GM19372 (cell line): ENCODE results near the gene PDCD4.

Experiments used
- ATAC-seq: cut with Tn5 transposase; IDR thresholded peaks from one replicate; pipeline ENCODE4 v1.9.1; 2021; ENCODE audit warnings: mild to moderate bottlenecking, low read depth, moderate library complexity; ENCODE audit not compliant: unreplicated experiment

Gene PDCD4

GRCh38 chr10:110859973-110860376 is 11.8 kb upstream of the PDCD4 start:
- no peak for ATAC-seq

GRCh38 chr10:110860576-110861241 is 11.0 kb upstream of the PDCD4 start:
- ATAC-seq: peak; percentile 44

DNA sequence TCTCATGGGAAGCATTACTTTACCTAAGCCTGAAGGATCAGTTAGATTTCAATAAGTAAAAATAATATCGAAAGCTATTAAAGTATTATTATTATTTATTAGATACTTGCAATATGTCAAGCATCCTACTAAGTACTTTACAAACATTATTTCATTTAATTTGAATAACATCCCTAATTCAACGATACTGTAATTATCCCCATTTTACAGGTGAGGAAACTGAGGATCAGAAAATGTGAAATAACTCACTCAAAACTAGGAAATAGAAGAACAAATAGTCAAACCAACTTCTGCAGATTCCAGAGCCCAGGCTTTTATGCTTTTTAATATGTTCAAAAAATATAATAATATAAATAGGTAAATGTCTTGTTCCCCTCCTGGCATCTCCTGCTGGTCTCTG is 10.3 kb upstream of the PDCD4 start:
- no peak for ATAC-seq

GRCh38 chr10:110861930-110862649 is 9.6 kb upstream of the PDCD4 start:
- ATAC-seq: no peak

GRCh38 chr10:110862961-110863360 is 8.8 kb upstream of the PDCD4 start:
- ATAC-seq: no peak

GRCh38 chr10:110863361-110863760 is 8.4 kb upstream of the PDCD4 start:
- no peak for ATAC-seq

GRCh38 chr10:110863956-110864355 is 7.8 kb upstream of the PDCD4 start:
- ATAC-seq: no peak

DNA sequence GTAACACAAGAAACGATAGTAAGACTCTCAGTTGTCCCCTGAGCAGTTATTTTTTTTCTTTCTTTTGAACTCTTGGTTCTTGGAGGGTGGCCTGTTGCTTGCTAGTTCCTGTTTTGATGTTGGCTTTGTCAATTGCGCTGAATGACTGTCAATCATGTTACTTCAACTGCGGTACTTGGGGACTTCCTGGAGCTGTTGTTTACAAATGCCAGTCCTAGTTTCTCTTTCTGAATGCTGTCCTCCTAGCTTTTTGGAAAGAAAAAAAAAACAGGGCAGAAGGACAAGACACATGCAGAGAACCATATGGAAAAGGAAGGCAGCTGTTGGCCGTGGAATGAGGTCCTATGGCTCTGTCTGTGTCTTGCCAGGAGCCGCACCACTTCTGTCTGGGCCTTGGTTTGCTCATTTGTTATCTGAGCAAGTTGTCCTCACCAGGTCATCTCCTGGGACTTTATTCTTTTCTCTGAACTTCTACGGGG is 7.0 kb upstream of the PDCD4 start:
- peak; percentile 57 for ATAC-seq

- no peak for ATAC-seq
Measured at GRCh38 chr10:110865186-110865808, 6.4 kb upstream of the PDCD4 start.

DNA sequence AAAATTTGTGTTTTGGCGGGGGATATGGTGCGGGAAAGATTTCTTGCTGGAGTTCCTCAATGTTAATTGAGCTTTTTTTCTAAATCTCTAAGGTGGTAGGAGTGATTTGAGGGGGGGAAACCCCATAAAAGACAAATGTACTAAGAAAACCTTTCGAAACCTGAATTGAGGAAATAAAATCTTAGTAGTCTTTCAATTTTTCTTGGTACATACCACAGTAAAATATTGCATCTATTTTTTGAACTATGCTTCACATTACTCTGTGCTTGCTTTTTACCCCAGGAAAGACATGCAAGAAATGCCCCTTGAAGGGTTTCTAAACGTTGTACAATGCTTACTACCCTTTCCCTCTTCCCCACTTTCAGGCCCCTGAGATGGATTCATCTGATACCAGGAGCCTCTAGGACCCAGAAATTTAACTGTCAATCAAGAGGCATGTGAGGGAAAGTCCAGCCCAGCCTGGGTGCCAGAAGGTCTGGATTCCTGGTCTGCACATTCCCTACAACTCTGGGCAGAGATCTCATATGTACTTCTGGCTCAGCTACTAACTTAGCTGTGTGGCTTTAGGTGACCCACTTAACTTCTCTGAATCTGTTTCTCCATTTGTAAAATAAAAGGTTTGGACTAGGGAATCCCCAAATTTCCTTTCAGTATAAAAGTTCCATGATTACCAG is 5.8 kb upstream of the PDCD4 start:
- ATAC-seq: no peak

DNA sequence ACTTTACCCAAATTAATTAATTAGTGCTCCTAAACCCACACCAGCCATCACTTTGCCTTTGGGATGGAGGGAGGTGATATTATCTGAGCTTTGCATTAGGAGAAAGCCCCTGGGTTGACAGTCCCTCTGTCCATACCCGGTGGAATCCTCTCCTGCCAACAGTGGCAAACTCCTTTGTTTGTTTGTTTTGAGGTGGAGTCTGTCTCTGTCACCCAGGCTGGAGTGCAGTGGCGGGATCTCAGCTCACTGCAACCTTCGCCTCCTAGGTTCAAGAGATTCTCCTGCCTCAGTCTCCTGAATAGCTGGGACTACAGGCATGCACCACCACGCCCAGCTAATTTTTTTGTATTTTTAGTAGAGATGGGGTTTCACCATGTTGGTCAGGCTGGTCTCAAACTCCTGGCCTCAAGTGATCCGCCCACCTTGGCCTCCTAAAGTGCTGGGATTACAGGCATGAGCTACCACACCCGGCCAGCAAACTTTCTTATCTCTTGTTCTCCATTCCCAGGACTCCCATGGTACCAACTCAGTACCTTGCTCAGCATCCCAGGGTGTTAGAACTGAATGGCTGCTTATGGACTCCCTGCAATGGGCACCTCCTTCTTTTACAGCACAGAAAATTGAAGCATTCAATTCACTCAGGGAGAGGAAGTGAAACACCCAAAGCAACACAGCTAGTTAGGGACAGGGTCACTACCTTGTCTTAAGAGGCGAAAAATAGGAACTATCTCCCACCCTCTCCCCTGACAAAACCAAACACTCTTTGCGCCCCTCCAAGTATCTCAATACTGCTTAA is 4.5 kb upstream of the PDCD4 start:
- ATAC-seq: peak; percentile 31

- peak; percentile 0 for ATAC-seq
Measured at GRCh38 chr10:110867807-110868465, 3.8 kb upstream of the PDCD4 start.

GRCh38 chr10:110868981-110869380 is 2.7 kb upstream of the PDCD4 start:
- ATAC-seq: no peak

- ATAC-seq: no peak
Measured at GRCh38 chr10:110870823-110871297, 868 bp upstream of the PDCD4 start.

DNA sequence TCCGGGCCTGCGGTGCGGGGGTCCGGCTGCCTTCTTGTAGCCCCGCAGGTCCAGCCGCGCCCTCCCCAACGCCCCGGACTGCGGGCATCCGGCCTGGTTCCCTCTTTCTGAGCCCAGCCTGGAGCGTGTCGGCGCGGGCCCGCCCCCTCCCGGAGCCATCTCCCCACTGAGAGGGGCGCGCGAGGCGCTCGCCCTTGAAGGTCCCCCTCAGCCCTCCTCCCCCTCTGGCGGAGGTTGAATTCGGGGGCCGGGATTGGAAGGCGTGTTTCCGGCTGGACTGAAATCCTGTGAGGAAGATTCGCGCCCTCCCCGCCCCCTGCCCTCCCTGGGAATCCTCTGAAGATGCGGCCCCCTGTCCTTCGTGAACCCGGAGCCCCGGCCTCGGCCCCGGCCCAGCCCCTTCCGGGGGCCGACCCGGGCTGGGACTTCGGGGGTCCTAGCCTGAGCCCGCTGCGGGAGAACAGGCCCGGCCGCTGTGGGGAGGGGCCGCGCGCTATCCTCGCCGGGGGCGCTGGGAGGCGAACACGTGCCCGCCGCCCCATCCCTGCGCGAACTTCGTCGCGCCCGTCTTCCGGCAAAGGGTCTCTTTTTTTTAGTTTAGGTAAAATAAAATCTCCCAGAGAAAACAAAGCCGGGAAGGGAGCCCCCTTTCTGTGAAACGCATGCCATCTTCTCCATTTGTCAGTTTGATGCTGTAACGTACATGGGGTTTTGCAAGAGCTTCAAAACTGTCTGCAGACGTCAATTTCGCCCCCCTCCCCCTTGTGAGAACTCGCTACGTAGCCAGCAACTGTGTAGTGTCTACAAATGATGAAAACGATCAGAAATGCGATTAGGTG is 636 bp downstream of the PDCD4 start:
- peak; percentile 38 for ATAC-seq

- ATAC-seq: no peak
Measured at GRCh38 chr10:110872984-110873923, 1.5 kb downstream of the PDCD4 start.

DNA sequence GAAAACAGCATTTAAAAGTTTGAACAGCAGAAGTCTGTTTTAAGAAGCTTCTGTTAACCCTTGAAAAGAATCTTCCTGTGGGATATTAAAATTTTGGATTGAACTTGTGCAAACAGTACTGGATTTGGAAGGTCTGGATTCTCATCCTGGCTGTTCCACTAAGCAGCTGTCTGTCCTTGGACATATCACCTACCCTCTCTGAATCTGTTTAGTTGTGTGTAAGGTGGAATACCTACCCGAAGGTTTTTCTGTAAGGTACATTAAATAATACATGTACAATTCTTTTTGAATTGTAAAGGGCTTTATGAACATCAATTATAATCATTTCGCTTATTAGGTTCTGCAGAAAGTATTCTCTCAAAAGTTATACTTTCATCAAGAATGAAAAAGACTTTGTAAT is 2.2 kb downstream of the PDCD4 start:
- ATAC-seq: no peak

DNA sequence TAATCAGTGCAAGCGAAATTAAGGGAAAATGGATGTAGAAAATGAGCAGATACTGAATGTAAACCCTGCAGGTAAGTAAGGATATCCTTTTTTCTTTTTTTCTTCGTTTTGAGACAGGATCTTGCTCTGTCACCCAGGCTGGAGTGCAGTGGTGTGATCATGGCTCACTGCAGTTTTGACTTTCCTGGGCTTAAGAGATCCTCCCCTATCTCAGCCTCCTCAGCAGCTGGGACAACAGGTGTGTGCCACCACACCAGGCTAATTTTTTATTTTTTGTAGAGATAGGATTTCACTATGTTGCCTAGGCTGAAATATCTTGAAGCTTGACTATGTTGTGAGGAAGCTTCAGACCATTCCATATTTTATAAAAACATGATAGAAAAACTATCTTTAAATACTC is 4.3 kb downstream of the PDCD4 start:
- ATAC-seq: no peak
